ENCODE measurements around the gene NEO1. TPM values are rescaled to one million over a fixed set of nuclear protein-coding genes. Genes with fewer than 3 reads are reported as not detected.

The NEO1 gene
- total and polyA plus RNA-seq, 2 of the 13 experiments (the other 11 are each of a cell fraction or from before 2014, with no cell fraction given), result 8.4 to 11.0 TPM

DNA sequence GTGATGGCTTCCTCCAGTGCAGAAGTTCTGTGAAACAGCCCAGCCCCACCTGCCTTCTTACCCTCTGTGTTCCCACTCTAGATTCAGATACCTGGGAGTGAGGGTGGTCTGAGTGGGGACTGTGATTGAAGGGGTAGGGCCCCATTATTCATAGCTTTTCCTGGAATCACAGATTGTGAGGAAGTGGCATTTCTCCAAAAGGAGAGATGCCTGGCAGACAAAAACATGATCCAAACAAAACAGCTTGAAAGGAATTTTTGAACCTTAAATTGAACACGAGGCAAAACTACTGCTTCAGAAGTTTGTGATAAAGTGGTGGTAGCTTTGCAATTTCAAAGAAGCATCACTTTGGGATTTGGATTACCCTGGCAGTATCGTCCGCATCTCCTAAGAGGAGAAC is 29.2 kb upstream of the NEO1 start:
- Histone ChIP-seq H3K4me3 (replicated peaks in 1 of 3; ENCODE audit: insufficient read depth in 1 of 3, low read depth in 2 of 3, low read length in 3 of 3) (no peak overlapping the region), H4K20me1 (ENCODE audit: insufficient read depth, low read length) (no peaks in the 10 kb centered on the region), H3K27ac (ENCODE audit: extremely low read length, insufficient read depth, low read length) (no peak overlapping the region), H3K79me2 (ENCODE audit: insufficient read depth, low read length) (no peaks in the 10 kb centered on the region), H3K36me3 (replicated peaks in 1 of 2; ENCODE audit: control insufficient read depth in 1 of 2, insufficient read depth in 2 of 2, low read length in 2 of 2) (no peaks in the 10 kb centered on the region), H3K9me3 (ENCODE audit: low read length) (no peaks in the 10 kb centered on the region), H2AFZ (ENCODE audit: low read length) (no peak overlapping the region), H3K27me3 (ENCODE audit: control insufficient read depth in 1 of 2, insufficient read depth in 2 of 2, low read length in 2 of 2) (peaks cover 0 to 4% of the 10 kb centered on the region in 2 experiments; a peak in 1 of 5 replicates), H3K4me2 (ENCODE audit: low read depth, low read length) (no peak overlapping the region), H3K4me1 (ENCODE audit: insufficient read depth, low read length) (peaks cover 7% of the 10 kb centered on the region; the same call in 1 of the 2 replicates), H3K9ac (ENCODE audit: insufficient read depth, low read depth, low read length) (no peak overlapping the region)
- intact Hi-C loops (cut with micrococcal nuclease; ENCODE audit: unreplicated experiment), result no loop called here
- ChIA-PET CTCF (ENCODE audit: low intra/inter-chr PET ratio, low total read pairs) (no interaction called here), POLR2A (no interaction called here)
- TF ChIP-seq ESRRA (CRISPR knock-in tag; IDR thresholded peaks at IDR 0.05; ENCODE audit: low read depth) (no peak), ZSCAN22 (CRISPR knock-in tag; IDR thresholded peaks at IDR 0.05) (no peak)
- TF ChIP-seq, protein P1, sequence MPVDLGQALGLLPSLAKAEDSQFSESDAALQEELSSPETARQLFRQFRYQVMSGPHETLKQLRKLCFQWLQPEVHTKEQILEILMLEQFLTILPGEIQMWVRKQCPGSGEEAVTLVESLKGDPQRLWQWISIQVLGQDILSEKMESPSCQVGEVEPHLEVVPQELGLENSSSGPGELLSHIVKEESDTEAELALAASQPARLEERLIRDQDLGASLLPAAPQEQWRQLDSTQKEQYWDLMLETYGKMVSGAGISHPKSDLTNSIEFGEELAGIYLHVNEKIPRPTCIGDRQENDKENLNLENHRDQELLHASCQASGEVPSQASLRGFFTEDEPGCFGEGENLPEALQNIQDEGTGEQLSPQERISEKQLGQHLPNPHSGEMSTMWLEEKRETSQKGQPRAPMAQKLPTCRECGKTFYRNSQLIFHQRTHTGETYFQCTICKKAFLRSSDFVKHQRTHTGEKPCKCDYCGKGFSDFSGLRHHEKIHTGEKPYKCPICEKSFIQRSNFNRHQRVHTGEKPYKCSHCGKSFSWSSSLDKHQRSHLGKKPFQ (CRISPR knock-in tag; IDR thresholded peaks at IDR 0.05; ENCODE audit: insufficient replicate concordance), result no peak
- TF ChIP-seq, protein P2, sequence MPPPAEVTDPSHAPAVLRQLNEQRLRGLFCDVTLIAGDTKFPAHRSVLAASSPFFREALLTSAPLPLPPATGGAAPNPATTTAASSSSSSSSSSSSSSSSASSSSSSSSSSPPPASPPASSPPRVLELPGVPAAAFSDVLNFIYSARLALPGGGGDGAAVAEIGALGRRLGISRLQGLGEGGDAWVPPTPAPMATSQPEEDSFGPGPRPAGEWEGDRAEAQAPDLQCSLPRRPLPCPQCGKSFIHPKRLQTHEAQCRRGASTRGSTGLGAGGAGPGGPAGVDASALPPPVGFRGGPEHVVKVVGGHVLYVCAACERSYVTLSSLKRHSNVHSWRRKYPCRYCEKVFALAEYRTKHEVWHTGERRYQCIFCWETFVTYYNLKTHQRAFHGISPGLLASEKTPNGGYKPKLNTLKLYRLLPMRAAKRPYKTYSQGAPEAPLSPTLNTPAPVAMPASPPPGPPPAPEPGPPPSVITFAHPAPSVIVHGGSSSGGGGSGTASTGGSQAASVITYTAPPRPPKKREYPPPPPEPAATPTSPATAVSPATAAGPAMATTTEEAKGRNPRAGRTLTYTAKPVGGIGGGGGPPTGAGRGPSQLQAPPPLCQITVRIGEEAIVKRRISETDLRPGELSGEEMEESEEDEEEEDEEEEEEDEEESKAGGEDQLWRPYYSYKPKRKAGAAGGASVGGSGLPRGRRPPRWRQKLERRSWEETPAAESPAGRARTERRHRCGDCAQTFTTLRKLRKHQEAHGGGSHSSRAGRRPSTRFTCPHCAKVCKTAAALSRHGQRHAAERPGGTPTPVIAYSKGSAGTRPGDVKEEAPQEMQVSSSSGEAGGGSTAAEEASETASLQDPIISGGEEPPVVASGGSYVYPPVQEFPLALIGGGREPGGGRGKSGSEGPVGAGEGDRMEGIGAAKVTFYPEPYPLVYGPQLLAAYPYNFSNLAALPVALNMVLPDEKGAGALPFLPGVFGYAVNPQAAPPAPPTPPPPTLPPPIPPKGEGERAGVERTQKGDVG (CRISPR knock-in tag; IDR thresholded peaks at IDR 0.05; ENCODE audit: borderline replicate concordance), result no peak
- TF ChIP-seq, protein P3, sequence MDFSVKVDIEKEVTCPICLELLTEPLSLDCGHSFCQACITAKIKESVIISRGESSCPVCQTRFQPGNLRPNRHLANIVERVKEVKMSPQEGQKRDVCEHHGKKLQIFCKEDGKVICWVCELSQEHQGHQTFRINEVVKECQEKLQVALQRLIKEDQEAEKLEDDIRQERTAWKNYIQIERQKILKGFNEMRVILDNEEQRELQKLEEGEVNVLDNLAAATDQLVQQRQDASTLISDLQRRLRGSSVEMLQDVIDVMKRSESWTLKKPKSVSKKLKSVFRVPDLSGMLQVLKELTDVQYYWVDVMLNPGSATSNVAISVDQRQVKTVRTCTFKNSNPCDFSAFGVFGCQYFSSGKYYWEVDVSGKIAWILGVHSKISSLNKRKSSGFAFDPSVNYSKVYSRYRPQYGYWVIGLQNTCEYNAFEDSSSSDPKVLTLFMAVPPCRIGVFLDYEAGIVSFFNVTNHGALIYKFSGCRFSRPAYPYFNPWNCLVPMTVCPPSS (IDR thresholded peaks at IDR 0.05), result no peak
- TF ChIP-seq, protein P4, sequence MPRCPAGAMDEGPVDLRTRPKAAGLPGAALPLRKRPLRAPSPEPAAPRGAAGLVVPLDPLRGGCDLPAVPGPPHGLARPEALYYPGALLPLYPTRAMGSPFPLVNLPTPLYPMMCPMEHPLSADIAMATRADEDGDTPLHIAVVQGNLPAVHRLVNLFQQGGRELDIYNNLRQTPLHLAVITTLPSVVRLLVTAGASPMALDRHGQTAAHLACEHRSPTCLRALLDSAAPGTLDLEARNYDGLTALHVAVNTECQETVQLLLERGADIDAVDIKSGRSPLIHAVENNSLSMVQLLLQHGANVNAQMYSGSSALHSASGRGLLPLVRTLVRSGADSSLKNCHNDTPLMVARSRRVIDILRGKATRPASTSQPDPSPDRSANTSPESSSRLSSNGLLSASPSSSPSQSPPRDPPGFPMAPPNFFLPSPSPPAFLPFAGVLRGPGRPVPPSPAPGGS (CRISPR knock-in tag; IDR thresholded peaks at IDR 0.05), result no peak
- no TSS peak for BruUV-seq (replicated peaks)
- in situ Hi-C loops (cut with HindIII; ENCODE audit: extremely low pct_ligation_motif_present, low pct_unique_long_range_greater_than_20kb), result no loop called here
- 50% methylated on average over 3 of the region's 3 CpGs for WGBS (ENCODE audit: low lambda C conversion rate)
- FAIRE-seq (no peak), DNase-seq (ENCODE audit: low spot score) (no peak), ATAC-seq (no peak)
